GM19468 (cell line): ENCODE measurements around the gene PRODH.
"Not testable (repeated sequence)": the region's sequence is repeated elsewhere in the genome, so short reads cannot be mapped to it uniquely, and the experiment has no call there.

Experiments used
- ATAC-seq: cut with Tn5 transposase; IDR thresholded peaks from one replicate; pipeline ENCODE4 v1.9.1; 2021; ENCODE audit warnings: mild to moderate bottlenecking, moderate library complexity, moderate number of reproducible peaks; ENCODE audit not compliant: unreplicated experiment; ENCODE audit errors: extremely low read depth

Gene PRODH

GRCh38 chr22:18954990-18955571, 19.0 kb upstream of the PRODH start:
- no peak for ATAC-seq

- not testable (repeated sequence) for ATAC-seq
These were observed 18.4 kb upstream of the PRODH start for GRCh38 chr22:18954303-18954989.

DNA sequence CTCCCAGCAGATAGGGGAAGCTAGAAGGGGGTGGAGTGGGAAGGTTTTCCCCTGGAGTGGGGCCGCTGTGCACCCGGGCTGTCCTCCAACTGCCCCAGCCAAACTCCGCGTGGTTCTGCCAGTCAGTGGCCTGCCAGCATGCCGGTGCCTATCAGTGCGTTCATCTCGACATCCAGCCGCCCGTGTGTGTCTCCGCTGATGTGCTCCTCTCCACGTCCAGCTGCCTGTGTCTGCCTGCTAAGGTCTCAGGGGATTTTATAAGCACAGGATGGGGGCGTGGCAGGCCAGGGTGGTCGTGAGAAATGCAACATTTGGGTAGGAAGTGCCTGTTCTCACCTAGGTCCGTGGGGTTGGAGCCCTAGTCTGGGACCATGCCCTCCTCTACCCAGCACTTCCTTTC, 17.0 kb upstream of the PRODH start:
- not testable (repeated sequence) for ATAC-seq

DNA sequence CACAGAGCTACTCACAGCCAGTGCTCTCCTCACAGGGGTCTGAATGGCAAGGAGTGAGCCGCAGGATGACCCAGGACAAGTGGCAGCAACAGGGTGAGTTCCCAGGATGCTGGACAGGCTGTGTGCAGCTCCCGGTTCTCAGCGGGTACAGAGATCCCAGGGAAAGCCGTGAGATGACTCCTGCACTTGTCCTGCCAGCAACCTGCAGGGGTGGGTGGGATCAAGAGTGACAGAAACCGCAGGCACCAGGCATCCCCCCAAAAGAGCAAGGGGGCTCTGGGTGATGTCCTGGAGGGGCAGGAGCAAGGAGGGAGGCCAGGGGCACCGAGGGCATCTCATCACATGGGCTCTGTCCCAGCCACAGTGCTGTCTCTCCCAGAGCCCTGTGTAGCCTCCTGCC, 15.9 kb upstream of the PRODH start:
- no peak for ATAC-seq

- ATAC-seq = no peak
These were observed 14.0 kb upstream of the PRODH start for GRCh38 chr22:18950141-18950540.

DNA sequence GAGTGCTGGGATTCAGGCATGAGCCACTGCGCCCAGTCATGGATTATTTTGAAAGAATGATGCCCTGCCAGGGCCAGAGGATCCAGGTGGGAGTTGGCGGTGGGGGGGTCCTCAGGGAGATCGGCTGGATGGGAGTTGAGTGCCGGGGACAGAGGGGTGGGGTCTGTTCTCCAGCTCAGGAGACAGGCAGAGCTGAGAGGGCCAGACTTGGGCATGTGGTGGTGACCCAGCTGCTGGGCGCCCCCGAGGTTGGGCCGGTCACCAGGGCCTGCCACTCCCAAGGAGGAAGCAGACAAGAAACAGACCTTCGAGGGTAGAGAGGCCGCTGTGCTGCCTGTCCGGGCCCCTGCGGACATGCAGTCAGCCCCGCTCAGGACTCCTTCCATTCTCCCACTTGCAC, 11.8 kb upstream of the PRODH start:
- ATAC-seq = no peak

DNA sequence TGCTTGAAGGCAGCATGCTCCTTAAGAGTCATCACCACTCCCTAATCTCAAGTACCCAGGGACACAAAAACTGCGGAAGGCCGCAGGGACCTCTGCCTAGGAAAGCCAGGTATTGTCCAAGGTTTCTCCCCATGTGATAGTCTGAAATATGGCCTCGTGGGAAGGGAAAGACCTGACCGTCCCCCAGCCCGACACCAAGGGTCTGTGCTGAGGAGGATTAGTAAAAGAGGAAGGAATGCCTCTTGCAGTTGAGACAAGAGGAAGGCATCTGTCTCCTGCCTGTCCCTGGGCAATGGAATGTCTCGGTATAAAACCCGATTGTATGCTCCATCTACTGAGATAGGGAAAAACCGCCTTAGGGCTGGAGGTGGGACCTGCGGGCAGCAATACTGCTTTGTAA, 11.0 kb upstream of the PRODH start:
- not testable (repeated sequence) for ATAC-seq

GRCh38 chr22:18938691-18939090, 2.6 kb upstream of the PRODH start:
- ATAC-seq = not testable (repeated sequence)

DNA sequence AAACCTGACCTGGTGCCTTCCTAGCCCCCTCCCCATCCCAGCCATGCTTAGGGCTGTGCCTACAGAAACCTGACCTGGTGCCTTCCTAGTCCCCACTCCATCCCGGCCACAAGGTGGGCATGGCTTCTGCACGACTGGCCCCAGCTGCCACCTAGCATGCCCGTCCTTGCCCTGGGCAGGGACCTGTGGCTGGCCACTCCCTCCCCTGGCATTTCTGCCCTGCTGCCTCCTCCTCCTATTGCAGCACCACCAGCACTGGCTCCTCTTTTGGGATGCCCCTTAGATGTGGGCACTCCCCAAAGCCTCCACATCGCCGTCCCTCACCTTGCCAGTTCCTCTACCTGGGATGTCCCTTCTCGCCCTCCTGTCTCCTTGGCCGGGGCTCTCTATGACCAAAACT, 1.4 kb downstream of the PRODH start:
- not testable (repeated sequence) for ATAC-seq

- no peak for ATAC-seq
These were observed 2.2 kb downstream of the PRODH start for GRCh38 chr22:18933914-18934313.

DNA sequence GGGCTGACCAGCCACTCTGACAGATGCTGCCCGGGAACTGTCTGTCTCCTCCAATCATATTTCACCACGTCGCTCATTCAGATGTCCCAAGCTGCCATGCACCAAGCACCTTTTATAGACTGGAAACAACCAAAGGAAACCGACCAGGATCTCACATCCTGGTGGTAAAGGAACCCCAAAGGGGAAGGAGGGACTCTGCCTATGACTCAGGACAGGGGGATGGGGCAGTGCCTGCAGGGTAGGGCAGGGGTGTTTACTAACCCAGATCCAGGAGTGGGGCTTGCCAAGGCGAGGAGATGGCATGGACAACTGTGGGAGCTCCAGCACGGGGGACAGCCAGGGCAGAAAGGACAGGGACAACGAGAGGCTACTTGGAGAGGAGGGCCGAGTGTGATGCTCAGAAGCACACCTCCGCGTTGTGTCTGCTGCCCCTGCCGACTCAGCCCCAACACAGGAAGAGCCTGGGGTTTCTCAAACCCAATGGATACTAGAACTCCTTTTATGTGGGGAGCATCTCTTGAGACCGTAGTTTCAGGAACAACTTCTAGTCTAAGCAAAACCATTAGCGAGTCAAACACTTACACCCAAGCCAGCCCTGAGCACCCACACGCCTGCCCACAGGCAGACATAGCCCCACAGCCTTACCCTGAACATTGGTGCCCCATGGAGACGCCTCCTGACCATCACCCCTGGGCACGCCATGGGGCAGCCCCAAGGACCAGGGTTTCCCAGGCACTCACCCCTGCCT, 4.0 kb downstream of the PRODH start:
- no peak for ATAC-seq

DNA sequence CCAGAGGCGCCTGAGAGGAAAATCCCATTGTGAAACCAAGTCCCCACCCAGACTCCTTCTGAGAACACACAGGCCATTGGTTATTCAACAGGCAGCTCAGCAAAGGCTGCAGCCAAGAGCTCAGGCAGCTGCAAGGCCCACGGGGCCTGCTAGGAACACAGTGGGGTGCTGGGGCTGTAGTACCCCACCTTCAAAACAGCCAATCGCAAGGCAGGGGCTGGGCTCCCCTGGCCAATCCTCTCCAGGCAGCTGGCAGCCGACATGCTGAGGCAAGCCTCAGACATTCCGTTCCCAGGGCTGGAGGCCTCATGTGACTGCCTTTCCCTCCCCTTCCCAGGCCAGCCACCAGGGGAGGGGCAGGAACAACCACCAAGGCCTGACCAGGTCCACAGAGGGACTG, 6.6 kb downstream of the PRODH start:
- ATAC-seq = no peak

GRCh38 chr22:18927573-18927972, 8.5 kb downstream of the PRODH start:
- no peak for ATAC-seq

- no peak for ATAC-seq
These were observed 9.1 kb downstream of the PRODH start for GRCh38 chr22:18927020-18927419.

GRCh38 chr22:18925368-18926064, 10.6 kb downstream of the PRODH start:
- ATAC-seq = no peak

- ATAC-seq = not testable (repeated sequence)
These were observed 15.7 kb downstream of the PRODH start for GRCh38 chr22:18920257-18920902.

GRCh38 chr22:18917818-18918217, 18.3 kb downstream of the PRODH start:
- not testable (repeated sequence) for ATAC-seq

DNA sequence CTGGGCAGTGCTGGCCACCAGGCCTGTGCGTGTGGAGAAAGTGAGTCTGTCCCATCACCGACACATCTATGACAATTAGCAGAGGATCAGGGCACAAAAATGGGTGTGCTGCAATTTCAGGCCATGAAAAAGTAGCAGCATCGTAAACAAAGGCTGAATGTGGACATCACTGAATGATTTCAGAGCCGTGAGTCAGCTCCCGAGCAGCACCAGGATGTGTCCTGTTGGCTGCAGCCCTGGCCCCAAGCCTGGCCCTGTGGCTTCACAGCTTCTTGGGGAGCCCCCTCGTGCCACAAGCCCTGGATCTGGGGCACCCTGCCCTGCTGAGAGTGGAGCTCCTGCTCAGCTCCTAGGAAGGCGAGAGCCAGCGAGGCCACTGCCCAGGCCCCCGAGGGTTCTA, 20.5 kb downstream of the PRODH start:
- ATAC-seq = not testable (repeated sequence)

DNA sequence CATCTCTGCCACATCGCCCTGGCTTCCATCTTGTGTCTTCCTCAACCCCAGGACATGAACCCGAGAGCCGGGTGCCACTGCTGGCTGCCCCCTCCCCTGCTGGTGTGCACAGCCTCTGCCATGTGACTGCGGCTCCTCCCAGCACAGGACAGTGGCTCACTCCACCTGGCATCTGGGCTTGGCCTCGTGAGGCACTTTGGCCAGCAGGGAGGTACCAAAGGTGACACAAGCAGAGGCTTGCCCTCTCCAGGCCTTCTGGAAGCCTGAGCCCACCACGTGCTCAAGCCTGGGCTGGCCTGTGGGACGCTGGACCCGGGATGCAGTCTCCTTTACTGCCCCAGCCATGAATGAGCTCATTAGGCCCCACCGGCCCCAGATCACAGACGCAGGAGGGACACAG, 21.5 kb downstream of the PRODH start:
- ATAC-seq = not testable (repeated sequence)

DNA sequence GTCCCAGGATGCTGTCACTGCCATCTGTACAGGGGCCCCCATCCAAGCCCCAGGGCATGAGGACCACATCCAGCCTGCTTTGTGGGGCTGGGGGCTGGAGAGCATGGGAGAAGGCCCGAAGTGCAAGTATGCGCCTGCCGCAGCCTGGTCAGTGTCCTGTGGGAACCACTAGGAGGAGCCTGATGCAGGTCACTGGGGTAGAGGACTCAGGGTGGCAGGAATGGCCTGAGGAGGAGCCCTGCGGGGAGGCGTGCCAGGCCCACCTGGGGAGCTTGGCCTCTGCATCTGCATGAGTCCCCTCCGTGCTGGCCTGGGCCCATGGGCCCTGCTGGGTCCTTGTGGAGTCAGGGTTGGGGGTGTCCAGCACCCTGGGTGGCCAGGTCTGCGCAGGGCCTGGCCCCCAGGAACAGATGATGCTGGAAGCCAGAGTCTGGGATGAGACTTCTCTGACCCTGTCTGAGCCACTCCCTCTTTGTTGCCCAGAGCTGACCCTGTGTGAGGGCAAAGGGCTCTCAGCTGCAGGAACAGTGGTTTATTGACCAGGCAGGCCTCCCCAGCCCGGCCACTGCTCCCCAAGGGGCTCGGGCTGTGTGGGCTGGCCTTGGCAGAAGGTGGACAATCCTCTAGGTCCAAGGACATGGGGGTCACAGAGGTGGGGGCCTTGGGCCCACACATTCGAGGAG, 23.7 kb downstream of the PRODH start:
- ATAC-seq = not testable (repeated sequence)
